NCI-H510A treated with DMSO at 0.1 percent for 48 hours (cell line): ENCODE measurements around the gene PSMA7.
"Not testable (repeated sequence)": the region's sequence is repeated elsewhere in the genome, so short reads cannot be mapped to it uniquely, and the experiment has no call there.

Experiments used
- DNase-seq: peaks from one replicate; lab custom pipeline; 2025; lab: John Stamatoyannopoulos, UW

The PSMA7 gene

GRCh38 chr20:62155428-62156253, 12.4 kb upstream of the PSMA7 start:
- no peak for DNase-seq

- DNase-seq, result no peak
Observed at GRCh38 chr20:62151835-62152364, 8.7 kb upstream of the PSMA7 start.

- no peak for DNase-seq
Observed at GRCh38 chr20:62151225-62151624, 8.0 kb upstream of the PSMA7 start.

- no peak for DNase-seq
Observed at GRCh38 chr20:62150310-62150575, 7.0 kb upstream of the PSMA7 start.

- DNase-seq, result no peak
Observed at GRCh38 chr20:62149532-62150309, 6.5 kb upstream of the PSMA7 start.

GRCh38 chr20:62148908-62149314, 5.7 kb upstream of the PSMA7 start:
- DNase-seq, result no peak

GRCh38 chr20:62148383-62148782, 5.2 kb upstream of the PSMA7 start:
- not testable (repeated sequence) for DNase-seq

GRCh38 chr20:62147528-62147927, 4.3 kb upstream of the PSMA7 start:
- DNase-seq, result no peak

- DNase-seq, result no peak
Observed at GRCh38 chr20:62147125-62147524, 3.9 kb upstream of the PSMA7 start.

- no peak for DNase-seq
Observed at GRCh38 chr20:62146019-62146755, 3.0 kb upstream of the PSMA7 start.

GRCh38 chr20:62145688-62146018, 2.5 kb upstream of the PSMA7 start:
- DNase-seq, result no peak

- peak; percentile 39 for DNase-seq
Observed at GRCh38 chr20:62143957-62144825, 997 bp upstream of the PSMA7 start.

- no peak for DNase-seq
Observed at GRCh38 chr20:62142252-62143080, 728 bp downstream of the PSMA7 start.

GRCh38 chr20:62141397-62142251, 1.6 kb downstream of the PSMA7 start:
- DNase-seq, result peak; percentile 42

- DNase-seq, result no peak
Observed at GRCh38 chr20:62141043-62141396, 2.2 kb downstream of the PSMA7 start.

GRCh38 chr20:62139636-62140035, 3.6 kb downstream of the PSMA7 start:
- no peak for DNase-seq

- DNase-seq, result no peak
Observed at GRCh38 chr20:62138912-62139311, 4.3 kb downstream of the PSMA7 start.

- DNase-seq, result no peak
Observed at GRCh38 chr20:62138204-62138543, 5.0 kb downstream of the PSMA7 start.

GRCh38 chr20:62137478-62138203, 5.6 kb downstream of the PSMA7 start:
- DNase-seq, result no peak

- no peak for DNase-seq
Observed at GRCh38 chr20:62137092-62137384, 6.2 kb downstream of the PSMA7 start.
